TTC549 (cell line): ENCODE results near the gene DISC1.
"Not testable (repeated sequence)": the region's sequence is repeated elsewhere in the genome, so short reads cannot be mapped to it uniquely, and the experiment has no call there.

Experiments
- FAIRE-seq: peaks from 2 replicates; lab custom pipeline; 2012; peaks lifted over from hg19 to GRCh38; lab: Jason Lieb, UNC

DISC1 gene

DNA sequence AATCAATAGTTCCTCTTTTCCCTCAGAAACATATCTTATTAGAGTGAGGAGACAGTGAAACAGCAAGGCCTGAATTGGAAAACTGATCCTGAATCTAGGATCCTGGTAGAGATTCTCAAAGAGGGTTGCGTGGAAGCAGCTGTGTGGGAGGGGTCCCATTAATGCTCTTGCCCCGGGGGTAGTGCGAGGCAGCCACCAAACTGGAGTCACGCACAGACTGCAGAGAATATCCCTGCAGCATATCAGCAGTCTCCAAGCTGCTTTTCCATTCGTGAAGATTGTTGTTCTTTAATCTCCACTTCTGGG lies 150.1 kb downstream of the DISC1 start:
- no peak for FAIRE-seq

DNA sequence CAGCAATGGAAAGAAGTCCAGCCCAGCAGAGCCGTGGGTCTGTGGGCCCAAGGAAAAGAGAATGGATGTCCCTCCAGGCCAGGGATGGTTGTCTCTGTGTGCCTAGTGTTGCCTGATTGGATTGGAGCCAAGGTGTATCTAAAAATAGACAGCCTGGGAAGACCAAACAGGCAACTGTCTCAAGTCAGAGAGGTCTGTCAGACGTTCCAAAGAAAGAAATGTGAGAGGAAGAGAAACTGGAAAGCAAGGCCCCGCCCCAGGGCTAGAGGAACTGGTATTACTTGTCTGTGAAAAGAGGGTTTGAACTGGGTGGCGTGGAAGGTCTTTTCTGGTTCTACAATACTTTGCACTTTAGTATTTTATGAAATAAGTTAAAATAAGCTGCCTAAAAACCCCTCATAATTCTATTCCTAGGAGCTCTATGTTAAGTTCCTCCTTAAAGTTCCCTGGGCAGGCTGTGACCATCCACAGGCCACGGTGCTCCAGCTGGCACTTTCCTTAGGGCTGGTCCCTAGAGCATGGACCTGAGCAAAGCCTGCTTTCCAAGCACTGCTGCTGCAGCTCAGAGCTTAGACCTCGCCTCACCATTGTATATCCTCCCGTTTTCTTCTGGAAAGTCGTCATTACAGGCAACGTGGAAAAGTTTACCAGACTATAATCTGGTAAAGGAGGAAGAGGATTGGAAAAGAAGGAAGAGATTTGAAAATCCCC lies 151.6 kb downstream of the DISC1 start:
- FAIRE-seq = no peak

GRCh38 chr1:231779081-231779480 lies 152.5 kb downstream of the DISC1 start:
- no peak for FAIRE-seq

DNA sequence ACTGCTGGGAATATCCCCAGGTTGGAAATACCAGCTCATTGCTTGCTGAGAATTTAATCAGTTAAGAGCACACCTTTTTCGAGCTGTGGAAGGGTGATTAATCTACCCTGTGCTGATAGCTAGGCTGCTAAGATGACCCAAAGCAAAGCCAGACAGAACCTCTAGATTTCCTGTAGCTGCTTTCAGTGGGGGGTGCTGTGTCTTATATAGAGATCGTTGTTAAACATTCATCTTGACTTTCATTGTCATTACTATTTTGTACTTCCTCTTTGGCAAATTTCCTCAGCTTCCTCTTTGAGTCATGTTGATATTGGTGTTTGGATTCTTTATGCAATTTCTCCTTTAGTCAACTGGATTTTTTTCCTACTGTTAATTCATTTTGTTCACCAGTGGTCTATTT lies 155.3 kb downstream of the DISC1 start:
- no peak for FAIRE-seq

- not testable (repeated sequence) for FAIRE-seq
Observed at GRCh38 chr1:231785073-231785472, 158.5 kb downstream of the DISC1 start.

GRCh38 chr1:231786126-231786525 lies 159.5 kb downstream of the DISC1 start:
- FAIRE-seq = peak; percentile 23

DNA sequence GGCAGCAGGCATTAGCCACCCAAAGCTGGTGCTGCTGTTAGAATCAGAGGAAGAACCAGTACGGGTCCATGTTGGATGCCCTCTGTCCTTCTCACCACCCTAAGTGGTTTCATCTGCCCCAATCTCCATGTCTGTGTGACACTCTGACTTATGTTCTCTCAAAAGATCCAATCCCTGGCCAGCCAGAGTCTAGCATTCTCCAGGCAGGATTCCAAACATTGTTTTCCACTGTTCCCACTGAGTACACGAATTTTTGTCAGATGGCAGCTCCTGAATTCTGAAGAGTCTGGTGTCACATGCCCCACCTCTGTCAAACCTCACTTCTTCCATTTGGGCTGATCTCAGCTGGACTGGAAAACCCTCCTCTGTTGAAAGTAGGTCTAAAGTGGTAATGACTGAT lies 166.0 kb downstream of the DISC1 start:
- FAIRE-seq = no peak

DNA sequence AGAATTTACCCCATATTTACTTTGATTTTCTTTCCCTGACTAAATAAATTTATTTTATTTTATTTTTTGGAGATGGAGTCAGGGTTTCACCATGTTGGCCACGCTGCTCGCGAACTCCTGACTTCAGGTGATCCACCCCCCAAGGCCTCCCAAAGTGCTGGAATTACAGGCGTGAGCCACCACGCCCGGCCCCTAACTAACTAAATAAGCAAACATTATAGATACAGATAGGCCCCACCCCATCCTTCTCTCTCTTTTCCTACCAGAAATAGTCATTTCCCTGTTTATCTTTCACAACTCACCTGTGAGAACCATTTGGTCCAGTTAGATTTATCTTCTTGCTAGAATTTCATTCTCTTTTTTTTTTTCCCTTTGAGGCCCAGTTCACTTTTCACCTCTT lies 167.3 kb downstream of the DISC1 start:
- no peak for FAIRE-seq

- FAIRE-seq = no peak
Observed at GRCh38 chr1:231796141-231796540, 169.6 kb downstream of the DISC1 start.

- no peak for FAIRE-seq
Observed at GRCh38 chr1:231799363-231799986, 172.9 kb downstream of the DISC1 start.

DNA sequence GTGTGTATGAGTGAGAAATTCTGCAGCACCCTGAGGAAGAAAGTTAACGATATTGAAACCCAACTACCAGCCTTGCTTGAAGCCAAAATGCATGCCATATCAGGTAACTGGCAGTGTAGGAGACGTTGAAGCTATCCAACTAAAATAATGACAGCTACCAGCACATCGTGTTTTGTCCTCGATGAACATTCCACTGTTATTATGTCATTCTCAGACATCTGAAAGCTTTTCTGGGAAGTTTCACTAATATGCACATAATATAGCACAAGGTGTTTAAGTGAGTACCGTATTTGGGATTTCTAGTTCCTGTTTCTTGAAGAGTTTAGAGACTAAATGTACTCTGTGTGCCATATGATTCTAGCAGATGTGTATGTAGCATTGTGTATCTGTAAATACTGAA lies 173.5 kb downstream of the DISC1 start:
- FAIRE-seq = no peak

GRCh38 chr1:231801042-231801585 lies 174.5 kb downstream of the DISC1 start:
- no peak for FAIRE-seq

GRCh38 chr1:231803353-231803752 lies 176.8 kb downstream of the DISC1 start:
- FAIRE-seq = no peak

- no peak for FAIRE-seq
Observed at GRCh38 chr1:231806623-231807495, 180.3 kb downstream of the DISC1 start.

DNA sequence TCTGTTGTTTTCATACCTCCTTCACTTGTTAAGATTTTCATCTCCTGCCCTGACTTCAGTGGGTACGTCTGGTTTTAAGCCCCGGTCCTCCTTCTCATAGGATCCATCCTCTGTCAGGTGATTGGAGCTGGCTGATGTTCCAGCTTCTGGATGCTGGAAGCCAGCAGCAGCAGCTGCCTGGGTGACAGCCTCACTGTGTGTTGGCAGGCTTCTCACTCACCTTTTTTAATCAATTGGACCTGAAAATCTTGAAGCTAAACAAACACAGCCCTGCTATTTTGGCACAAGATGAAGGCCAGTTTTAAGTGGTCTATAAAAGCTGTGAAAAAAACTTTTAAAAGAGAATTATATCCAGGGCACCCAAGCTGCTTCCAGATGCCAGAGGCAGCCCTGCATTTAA lies 181.0 kb downstream of the DISC1 start:
- no peak for FAIRE-seq

- no peak for FAIRE-seq
Observed at GRCh38 chr1:231808116-231808515, 181.5 kb downstream of the DISC1 start.

GRCh38 chr1:231808990-231809389 lies 182.4 kb downstream of the DISC1 start:
- no peak for FAIRE-seq

- FAIRE-seq = no peak
Observed at GRCh38 chr1:231810415-231810814, 183.8 kb downstream of the DISC1 start.

- FAIRE-seq = no peak
Observed at GRCh38 chr1:231814021-231814420, 187.4 kb downstream of the DISC1 start.

DNA sequence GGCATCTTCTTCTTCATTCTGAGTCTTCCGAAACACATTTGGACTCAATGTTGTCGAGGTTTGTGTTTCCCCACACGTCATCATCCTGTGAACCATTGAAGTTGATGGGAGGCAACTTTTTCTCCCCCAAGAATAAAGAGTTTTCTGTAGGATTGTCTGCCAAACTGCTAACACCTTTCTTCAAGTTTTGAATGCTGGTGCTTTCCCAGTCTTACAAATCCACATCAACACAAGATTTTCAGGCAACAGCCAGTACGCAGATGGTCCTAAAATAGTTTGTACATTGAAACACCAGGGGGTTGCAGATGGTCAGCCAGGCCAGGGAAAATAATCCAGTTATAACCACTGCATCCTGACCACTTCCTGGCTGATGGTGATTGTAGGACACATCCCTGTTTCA lies 187.9 kb downstream of the DISC1 start:
- FAIRE-seq = no peak

DNA sequence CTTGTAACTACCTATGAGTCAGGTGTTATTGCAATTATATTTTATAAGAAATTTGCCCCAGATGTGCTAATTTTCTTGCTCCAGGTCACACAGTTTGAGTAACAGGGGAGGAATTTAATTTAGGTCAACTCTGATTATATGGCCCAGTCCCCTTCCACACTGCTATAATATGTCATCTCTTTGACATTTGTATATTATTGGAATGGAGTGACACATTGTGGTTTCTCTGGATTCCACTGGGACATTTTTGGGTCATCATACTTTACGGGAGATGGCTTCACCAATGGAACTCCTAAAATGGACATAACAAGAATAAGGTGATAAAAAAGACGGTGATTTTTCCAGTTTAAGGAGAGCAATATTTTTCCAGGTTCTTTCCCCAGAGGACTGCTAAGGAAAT lies 191.2 kb downstream of the DISC1 start:
- FAIRE-seq = no peak

- FAIRE-seq = no peak
Observed at GRCh38 chr1:231818337-231818736, 191.7 kb downstream of the DISC1 start.

DNA sequence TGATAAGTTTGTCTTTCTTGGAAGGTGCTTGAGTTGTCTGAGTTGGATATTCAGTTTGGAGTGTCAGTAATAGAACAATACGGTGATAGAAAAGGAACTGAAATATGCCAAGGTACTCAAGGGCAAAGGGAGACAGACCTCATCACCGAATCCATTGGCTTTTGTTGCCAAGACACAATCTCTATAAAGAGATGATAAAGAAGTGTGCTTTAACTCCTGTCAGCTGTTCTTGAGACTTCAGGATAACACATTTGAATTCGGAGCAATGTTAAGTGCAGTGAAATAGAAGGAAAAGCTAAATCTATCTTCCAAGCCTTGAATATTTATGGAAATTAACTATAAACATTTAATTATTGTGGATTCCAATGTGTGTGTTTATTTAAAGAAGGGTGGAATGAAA lies 194.7 kb downstream of the DISC1 start:
- FAIRE-seq = no peak
